Measurements from ENCODE around the gene TULP1.

DNA sequence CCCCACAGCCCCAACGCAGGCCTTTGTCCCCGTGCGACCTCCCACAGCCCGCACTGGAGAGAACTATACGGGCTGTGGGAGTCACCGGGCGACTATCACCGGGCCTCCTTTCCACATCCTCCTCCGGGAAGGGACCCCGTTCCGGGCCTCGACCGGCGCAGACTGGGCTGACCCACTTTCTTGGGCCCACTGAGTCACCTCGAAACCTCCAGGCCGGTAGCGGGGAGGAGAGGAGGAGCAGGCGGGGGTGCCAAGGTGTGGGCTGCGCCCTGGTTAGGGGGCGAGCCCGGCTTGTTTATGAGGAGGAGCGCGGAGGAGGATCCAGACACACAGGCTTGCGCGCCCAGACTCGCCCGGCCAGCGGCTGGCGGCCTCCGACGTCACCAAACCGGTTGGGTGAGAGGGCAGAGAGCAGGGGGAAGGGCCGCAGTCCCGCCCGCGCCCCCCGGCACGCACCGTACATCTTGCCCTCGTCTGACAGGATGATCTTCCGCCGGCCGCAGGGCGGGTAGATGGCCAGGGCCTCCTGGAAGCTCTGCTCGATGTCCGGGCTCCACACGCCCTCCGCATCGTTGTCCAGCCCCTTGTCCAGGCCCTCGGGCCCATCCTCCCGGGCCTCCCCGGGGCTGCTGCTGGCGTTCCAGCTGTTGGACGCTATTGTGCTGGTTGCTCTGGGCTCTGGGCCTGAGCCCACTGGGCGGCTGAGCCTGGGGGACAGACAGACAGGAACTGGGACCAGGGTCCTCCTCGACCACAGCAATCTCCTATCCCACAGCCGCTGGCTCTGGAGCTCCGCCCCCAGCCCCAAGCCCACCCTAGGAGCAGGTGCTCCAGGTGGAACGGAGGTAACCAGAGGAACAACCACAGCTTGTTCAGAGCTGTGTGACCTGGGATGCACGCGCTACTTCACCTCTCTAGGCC lies 26.4 kb downstream of the TULP1 start:
- TF ChIP-seq, protein P1, sequence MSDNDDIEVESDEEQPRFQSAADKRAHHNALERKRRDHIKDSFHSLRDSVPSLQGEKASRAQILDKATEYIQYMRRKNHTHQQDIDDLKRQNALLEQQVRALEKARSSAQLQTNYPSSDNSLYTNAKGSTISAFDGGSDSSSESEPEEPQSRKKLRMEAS (IDR thresholded peaks at IDR 0.05; ENCODE audit: low read depth, low read length) = no peak
- no peak for TF ChIP-seq POLR2A (IDR thresholded peaks at IDR 0.05; ENCODE audit: extremely low read depth, insufficient read length)

Measured in NB4 (cell line).